AG09309 (cell line): ENCODE measurements around the gene CPS1.

Source experiments
- DNase-seq: peaks from one replicate; pipeline ENCODE4 v3.0.0-alpha.2; 2010; ENCODE audit warnings: low read depth
- H3K4me3 ChIP-seq: 2 replicates; pipeline ENCODE4 v1.5.1; 2011; ENCODE audit warnings: mild to moderate bottlenecking, low read depth, low read length, moderate library complexity; ENCODE audit not compliant: control insufficient read depth
- CTCF ChIP-seq: IDR thresholded peaks from 2 replicates; pipeline ENCODE4 v1.5.1; 2011; ENCODE audit warnings: mild to moderate bottlenecking, low read depth, low read length, inconsistent platforms; ENCODE audit not compliant: insufficient read depth, control insufficient read depth; ENCODE audit errors: missing control alignments

CPS1 gene

GRCh38 chr2:210536973-210537650, 19.3 kb upstream of the CPS1 start:
- TF ChIP-seq CTCF = no peak

GRCh38 chr2:210539035-210539434, 17.4 kb upstream of the CPS1 start:
- no peak overlapping the region for H3K4me3 ChIP-seq
- TF ChIP-seq CTCF = no peak
- DNase-seq = no peak

More at GRCh38 chr2:210536973-210537650, 19.3 kb upstream of the CPS1 start:
- no peak overlapping the region for H3K4me3 ChIP-seq
- no peak for DNase-seq

- no peak overlapping the region for H3K4me3 ChIP-seq
- no peak for TF ChIP-seq CTCF
- DNase-seq = no peak
Observed at GRCh38 chr2:210539578-210540416, 16.6 kb upstream of the CPS1 start.

- H3K4me3 ChIP-seq = no peak overlapping the region
- no peak for DNase-seq
- no peak for TF ChIP-seq CTCF
Observed at GRCh38 chr2:210540471-210540870, 15.9 kb upstream of the CPS1 start.

- no peak for DNase-seq
- no peak overlapping the region for H3K4me3 ChIP-seq
- TF ChIP-seq CTCF = no peak
Observed at GRCh38 chr2:210540900-210541289, 15.5 kb upstream of the CPS1 start.

- H3K4me3 ChIP-seq = no peak overlapping the region
- TF ChIP-seq CTCF = no peak
- DNase-seq = no peak
Observed at GRCh38 chr2:210541290-210541902, 15.0 kb upstream of the CPS1 start.
